Measurements from ENCODE around the gene HNRNPLL.
"Not testable (repeated sequence)": the region's sequence is repeated elsewhere in the genome, so short reads cannot be mapped to it uniquely, and the experiment has no call there.

GRCh38 chr2:38542248-38542631 lies 60.5 kb downstream of the HNRNPLL start:
- not testable (repeated sequence) for TF ChIP-seq CTCF, POLR2A (IDR thresholded peaks at IDR 0.05)

Measured in heart left ventricle (tissue), 13 donors.